Liver (tissue), 3 donors: Measurements from ENCODE around the gene FAM89B.

Experiments
- GABPA ChIP-seq, 2 donors: IDR thresholded peaks in 1 of 2; conservative IDR thresholded peaks in 1 of 2; 2 replicates each; pipeline ENCODE4 v1.6.1; 2016; ENCODE audit warnings: antibody characterized with exemption in 2 of 2, mild to moderate bottlenecking in 1 of 2, moderate library complexity in 1 of 2
- HNF4A ChIP-seq, 2 donors: conservative IDR thresholded peaks; 2 replicates each; pipeline ENCODE4 v1.6.1; 2016; ENCODE audit warnings: antibody characterized with exemption in 2 of 2, mild to moderate bottlenecking in 2 of 2
- JUND ChIP-seq, 2 donors: IDR thresholded peaks; 2 replicates each; pipeline ENCODE4 v1.6.1; 2016; ENCODE audit warnings: antibody characterized with exemption in 2 of 2
- RAD21 ChIP-seq, 2 donors: IDR thresholded peaks; 2 replicates each; pipeline ENCODE4 v1.6.1; 2016; ENCODE audit warnings: antibody characterized with exemption in 2 of 2, mild to moderate bottlenecking in 2 of 2
- RXRA ChIP-seq, 2 donors: IDR thresholded peaks; 2 replicates each; pipeline ENCODE4 v1.6.1; 2017 to 2018; ENCODE audit warnings: antibody characterized with exemption in 2 of 2, mild to moderate bottlenecking in 1 of 2
- SP1 ChIP-seq: IDR thresholded peaks from 2 replicates; pipeline ENCODE4 v1.6.1; 2018; ENCODE audit warnings: antibody characterized with exemption, mild to moderate bottlenecking
- TAF1 ChIP-seq: conservative IDR thresholded peaks from 2 replicates; pipeline ENCODE4 v1.6.1; 2016; ENCODE audit warnings: antibody characterized with exemption, mild to moderate bottlenecking
- YY1 ChIP-seq: IDR thresholded peaks from 2 replicates; pipeline ENCODE4 v1.6.1; 2016; ENCODE audit warnings: antibody characterized with exemption, mild to moderate bottlenecking
- ZBTB33 ChIP-seq: IDR thresholded peaks from 2 replicates; pipeline ENCODE4 v1.6.1; 2016; ENCODE audit warnings: antibody characterized with exemption
- TF ChIP-seq, protein P1 (sequence below): fragments of 150-350 bp; IDR thresholded peaks from 2 replicates; pipeline ENCODE4 v1.5.1; 2017; ENCODE audit warnings: improper control_type of control experiment, low read depth, low read length; ENCODE audit not compliant: missing input control
- TF ChIP-seq, protein P2 (sequence below): IDR thresholded peaks from 2 replicates; pipeline ENCODE4 v1.6.1; 2016; ENCODE audit warnings: antibody characterized with exemption
- TF ChIP-seq, protein P3 (sequence below): IDR thresholded peaks from 2 replicates; pipeline ENCODE4 v1.6.1; 2016; ENCODE audit warnings: antibody characterized with exemption
- TF ChIP-seq, protein P4 (sequence below): IDR thresholded peaks from 2 replicates; pipeline ENCODE4 v1.6.1; 2016; ENCODE audit warnings: antibody characterized with exemption, mild to moderate bottlenecking
- donor health status: healthy.
- donor health status: healthy.

DNA sequence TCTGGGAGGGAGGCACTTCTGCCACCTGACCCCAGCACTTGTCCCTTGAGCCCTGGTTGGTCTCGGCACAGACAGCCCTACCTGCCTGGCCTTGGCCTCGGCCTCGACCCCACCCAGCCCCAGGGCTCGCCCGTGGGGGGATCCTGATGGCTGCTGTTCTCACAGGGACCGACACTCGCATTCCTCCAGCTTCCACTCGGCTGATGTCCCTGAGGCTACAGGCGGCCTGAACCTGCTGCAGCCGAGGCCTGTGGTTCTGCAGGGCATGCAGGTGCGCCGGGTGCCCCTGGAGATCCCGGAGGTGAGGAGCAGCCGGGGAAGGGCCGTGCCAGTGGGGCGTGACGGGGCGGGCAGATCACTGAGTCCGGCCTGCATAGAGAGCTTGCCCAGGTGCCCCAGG is 48.3 kb downstream of the FAM89B start:
- TF ChIP-seq, protein P1, sequence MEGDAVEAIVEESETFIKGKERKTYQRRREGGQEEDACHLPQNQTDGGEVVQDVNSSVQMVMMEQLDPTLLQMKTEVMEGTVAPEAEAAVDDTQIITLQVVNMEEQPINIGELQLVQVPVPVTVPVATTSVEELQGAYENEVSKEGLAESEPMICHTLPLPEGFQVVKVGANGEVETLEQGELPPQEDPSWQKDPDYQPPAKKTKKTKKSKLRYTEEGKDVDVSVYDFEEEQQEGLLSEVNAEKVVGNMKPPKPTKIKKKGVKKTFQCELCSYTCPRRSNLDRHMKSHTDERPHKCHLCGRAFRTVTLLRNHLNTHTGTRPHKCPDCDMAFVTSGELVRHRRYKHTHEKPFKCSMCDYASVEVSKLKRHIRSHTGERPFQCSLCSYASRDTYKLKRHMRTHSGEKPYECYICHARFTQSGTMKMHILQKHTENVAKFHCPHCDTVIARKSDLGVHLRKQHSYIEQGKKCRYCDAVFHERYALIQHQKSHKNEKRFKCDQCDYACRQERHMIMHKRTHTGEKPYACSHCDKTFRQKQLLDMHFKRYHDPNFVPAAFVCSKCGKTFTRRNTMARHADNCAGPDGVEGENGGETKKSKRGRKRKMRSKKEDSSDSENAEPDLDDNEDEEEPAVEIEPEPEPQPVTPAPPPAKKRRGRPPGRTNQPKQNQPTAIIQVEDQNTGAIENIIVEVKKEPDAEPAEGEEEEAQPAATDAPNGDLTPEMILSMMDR: no peak
- no peak for TF ChIP-seq TAF1
- no peak for TF ChIP-seq GABPA (IDR thresholded peaks at IDR 0.05 in 1 of 2, conservative IDR thresholded peaks at IDR 0.05 in 1 of 2)
- TF ChIP-seq RAD21 (IDR thresholded peaks at IDR 0.05): no peak
- TF ChIP-seq RXRA (IDR thresholded peaks at IDR 0.05): no peak
- TF ChIP-seq, protein P2, sequence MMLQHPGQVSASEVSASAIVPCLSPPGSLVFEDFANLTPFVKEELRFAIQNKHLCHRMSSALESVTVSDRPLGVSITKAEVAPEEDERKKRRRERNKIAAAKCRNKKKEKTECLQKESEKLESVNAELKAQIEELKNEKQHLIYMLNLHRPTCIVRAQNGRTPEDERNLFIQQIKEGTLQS: no peak
- TF ChIP-seq HNF4A (conservative IDR thresholded peaks at IDR 0.05): no peak
- TF ChIP-seq YY1: no peak
- TF ChIP-seq, protein P3, sequence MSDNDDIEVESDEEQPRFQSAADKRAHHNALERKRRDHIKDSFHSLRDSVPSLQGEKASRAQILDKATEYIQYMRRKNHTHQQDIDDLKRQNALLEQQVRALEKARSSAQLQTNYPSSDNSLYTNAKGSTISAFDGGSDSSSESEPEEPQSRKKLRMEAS: no peak
- TF ChIP-seq JUND (IDR thresholded peaks at IDR 0.05): no peak
- TF ChIP-seq, protein P4, sequence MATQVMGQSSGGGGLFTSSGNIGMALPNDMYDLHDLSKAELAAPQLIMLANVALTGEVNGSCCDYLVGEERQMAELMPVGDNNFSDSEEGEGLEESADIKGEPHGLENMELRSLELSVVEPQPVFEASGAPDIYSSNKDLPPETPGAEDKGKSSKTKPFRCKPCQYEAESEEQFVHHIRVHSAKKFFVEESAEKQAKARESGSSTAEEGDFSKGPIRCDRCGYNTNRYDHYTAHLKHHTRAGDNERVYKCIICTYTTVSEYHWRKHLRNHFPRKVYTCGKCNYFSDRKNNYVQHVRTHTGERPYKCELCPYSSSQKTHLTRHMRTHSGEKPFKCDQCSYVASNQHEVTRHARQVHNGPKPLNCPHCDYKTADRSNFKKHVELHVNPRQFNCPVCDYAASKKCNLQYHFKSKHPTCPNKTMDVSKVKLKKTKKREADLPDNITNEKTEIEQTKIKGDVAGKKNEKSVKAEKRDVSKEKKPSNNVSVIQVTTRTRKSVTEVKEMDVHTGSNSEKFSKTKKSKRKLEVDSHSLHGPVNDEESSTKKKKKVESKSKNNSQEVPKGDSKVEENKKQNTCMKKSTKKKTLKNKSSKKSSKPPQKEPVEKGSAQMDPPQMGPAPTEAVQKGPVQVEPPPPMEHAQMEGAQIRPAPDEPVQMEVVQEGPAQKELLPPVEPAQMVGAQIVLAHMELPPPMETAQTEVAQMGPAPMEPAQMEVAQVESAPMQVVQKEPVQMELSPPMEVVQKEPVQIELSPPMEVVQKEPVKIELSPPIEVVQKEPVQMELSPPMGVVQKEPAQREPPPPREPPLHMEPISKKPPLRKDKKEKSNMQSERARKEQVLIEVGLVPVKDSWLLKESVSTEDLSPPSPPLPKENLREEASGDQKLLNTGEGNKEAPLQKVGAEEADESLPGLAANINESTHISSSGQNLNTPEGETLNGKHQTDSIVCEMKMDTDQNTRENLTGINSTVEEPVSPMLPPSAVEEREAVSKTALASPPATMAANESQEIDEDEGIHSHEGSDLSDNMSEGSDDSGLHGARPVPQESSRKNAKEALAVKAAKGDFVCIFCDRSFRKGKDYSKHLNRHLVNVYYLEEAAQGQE: no peak
- no peak for TF ChIP-seq ZBTB33
- no peak for TF ChIP-seq SP1
